Measurements from ENCODE around the gene ATP4A.

The ATP4A gene

DNA sequence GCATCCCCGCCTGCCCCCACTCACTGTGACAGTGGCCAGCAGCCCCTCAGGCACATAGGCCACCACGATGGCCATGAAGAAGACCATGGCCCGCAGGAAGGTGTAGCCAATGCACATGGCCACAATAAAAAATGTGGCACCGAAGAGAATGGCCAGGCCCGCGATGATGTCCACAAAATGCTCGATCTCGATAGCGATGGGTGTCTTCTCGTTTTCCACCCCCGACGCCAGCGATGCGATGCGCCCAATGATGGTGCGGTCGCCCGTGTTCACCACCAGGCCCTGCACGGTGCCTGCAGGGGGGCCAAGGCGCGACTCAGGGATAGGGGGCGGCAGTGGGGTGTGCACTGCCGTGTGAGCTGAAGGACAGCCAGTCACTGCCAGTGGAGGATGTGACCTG, 3.7 kb downstream of the ATP4A start:
- Mint-ChIP-seq H3K27me3 (peaks cover 69% of the 10 kb centered on the region), H3K27ac (no peak overlapping the region), H3K9me3 (no peaks in the 10 kb centered on the region), H3K4me1 (ENCODE audit: low read depth) (peaks cover 9% of the 10 kb centered on the region), H3K36me3 (ENCODE audit: low read depth) (no peaks in the 10 kb centered on the region), H3K4me3 (no peak overlapping the region)
- intact Hi-C loops (cut with micrococcal nuclease), result no loop called here

DNA sequence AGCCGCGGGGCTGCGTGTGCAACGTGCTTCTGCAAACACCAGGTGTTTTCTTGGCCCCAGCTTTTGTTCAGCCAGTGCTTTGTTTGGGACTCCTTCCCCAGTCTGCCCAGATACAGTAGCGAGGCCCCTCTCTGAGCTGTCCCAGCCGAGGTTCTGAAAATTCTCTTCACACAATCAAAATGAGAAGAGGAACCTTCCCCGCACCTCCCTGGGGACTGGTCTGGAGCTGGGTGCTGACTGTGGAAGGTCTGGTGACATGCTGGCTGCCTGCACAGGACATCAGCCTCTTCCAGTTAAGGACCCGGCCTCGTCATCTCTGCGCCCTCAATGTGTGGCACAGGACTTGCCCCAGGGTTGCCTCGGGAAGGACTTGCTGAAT, 4.2 kb downstream of the ATP4A start:
- Mint-ChIP-seq H3K4me3 (no peak overlapping the region), H3K9me3 (no peaks in the 10 kb centered on the region), H3K27me3 (peaks cover 73% of the 10 kb centered on the region), H3K4me1 (ENCODE audit: low read depth) (peaks cover 9% of the 10 kb centered on the region), H3K27ac (no peak overlapping the region), H3K36me3 (ENCODE audit: low read depth) (no peaks in the 10 kb centered on the region)
- intact Hi-C loops (cut with micrococcal nuclease), result no loop called here

DNA sequence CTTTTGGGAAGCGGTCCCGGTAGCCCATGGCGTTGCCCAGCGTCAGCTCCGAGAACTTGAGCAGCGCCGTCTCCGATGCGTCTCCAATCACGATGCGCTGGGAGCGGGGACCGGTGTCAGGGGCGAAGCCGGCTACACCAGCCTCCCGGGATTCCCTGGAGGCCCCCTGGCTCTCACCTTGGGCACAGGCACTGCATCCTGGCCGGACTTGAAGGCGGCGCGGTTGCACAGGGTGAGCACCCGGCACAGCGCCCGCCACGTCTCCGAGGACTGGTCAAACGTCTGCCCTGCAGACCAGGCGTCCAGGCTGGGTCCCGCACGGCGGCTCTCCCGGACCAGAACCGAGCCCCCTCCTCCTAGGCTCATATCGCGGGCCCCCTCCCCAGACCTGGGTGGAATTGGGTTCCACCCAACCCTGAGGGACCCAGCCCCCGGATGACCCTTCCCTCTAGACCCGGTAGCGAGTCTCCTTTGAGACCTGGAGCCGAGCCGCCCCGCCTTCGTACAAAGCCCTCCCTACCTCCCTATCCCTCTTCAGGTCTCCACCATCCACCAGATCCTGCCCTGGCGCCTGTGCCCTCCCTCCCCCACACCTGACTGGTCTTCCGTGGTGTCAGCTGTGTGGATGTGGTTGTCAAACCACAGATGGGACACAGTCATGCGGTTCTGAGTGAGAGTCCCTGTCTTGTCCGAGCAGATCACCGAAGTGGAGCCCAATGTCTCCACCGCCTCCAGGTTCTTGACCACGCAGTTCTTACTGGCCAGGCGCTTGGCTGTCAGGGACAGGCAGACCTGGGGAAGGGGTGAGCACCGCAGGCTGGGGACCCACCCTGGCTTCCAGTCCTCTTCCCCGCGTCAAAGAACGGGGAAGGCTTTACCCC, 4.8 kb downstream of the ATP4A start:
- peaks cover 9% of the 10 kb centered on the region for H3K4me1 Mint-ChIP-seq (ENCODE audit: low read depth)
- peaks cover 75% of the 10 kb centered on the region for H3K27me3 Mint-ChIP-seq
- H3K27ac Mint-ChIP-seq, result no peak overlapping the region
- H3K36me3 Mint-ChIP-seq (ENCODE audit: low read depth), result no peaks in the 10 kb centered on the region
- intact Hi-C loops (cut with micrococcal nuclease), result no loop called here
- H3K9me3 Mint-ChIP-seq, result no peaks in the 10 kb centered on the region
- no peak overlapping the region for H3K4me3 Mint-ChIP-seq

DNA sequence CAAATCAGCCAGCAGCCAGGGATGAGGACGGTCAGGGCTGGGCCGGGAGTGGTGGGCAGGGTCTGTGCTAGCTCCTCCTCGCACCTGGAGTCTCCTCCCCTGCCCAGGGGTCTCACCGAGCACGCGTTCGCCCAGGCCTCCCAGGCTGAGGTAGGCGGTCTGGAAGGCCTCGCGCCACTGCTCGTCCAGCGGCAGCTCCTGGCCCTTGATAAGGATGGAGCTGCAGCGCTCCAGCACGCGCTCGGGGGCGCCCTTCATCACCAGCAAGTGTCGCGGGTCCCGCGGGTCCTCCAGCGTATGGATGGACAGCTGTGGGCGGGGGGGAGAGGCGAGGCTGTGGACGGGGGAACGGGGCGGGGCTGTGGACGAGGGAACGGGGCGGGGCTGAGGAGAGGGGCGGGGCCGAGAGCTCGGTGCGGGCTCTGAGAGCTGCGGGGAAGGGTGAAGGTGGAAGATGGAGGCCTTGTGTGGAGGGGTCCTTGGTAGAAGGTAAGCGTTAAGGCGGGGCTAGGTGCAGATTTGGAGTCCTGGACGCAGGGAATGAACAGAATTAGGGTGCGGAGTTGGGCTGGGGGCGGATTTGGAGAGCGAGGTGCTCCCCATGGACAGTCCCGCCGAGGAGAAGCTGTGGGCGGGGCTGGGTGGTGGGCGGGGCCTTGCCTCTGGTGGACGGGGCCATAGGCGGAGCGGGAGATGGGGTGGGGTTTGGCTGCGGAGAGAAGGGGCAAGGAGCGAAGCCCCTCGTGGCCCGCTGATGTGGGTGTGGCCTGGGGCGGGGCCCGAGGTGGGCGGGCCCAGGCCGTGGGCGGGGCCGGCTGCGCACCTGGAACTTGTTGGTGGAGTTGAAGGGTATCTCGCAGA, 5.7 kb downstream of the ATP4A start:
- Mint-ChIP-seq H3K9me3 (no peaks in the 10 kb centered on the region), H3K4me1 (ENCODE audit: low read depth) (peaks cover 9% of the 10 kb centered on the region), H3K36me3 (ENCODE audit: low read depth) (no peaks in the 10 kb centered on the region), H3K4me3 (peak overlapping the region; percentile 73), H3K27ac (no peak overlapping the region), H3K27me3 (peaks cover 72% of the 10 kb centered on the region)
- intact Hi-C loops (cut with micrococcal nuclease), result no loop called here

DNA sequence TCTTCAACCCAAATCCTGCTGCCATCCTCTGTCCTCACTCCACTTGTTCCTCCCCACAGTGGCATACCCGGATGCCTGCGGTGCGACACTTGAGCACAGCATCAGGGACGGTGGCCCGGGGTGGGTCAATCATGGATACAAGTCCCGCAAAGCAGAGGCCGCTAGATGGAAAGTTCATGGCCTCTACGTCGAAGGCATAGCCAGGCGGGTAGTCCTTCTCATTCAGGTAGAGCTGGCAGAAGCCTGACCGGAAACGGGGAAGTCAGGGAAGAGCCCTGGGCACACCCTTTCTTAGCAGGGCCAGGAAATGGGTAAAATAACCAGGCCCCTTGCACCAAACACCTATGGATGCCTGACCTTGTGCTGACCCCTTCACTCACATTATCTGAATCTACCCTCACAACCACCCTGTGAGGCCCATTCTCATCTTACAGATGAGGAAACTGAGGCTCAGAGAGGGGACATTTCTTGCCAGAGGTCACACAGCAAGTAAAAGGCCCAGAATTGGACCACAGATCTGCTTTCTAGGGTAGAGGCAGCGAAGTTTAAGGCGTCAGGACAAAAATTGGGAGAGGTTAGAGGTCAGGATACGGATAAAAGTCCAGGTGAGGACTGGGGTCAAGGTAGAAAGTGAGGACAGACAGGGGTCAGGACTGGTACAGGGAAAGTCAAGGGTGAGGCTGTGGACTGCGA, 6.5 kb downstream of the ATP4A start:
- Mint-ChIP-seq H3K27me3 (peaks cover 65% of the 10 kb centered on the region), H3K4me1 (ENCODE audit: low read depth) (peaks cover 9% of the 10 kb centered on the region), H3K27ac (no peak overlapping the region), H3K36me3 (ENCODE audit: low read depth) (no peaks in the 10 kb centered on the region), H3K9me3 (no peaks in the 10 kb centered on the region), H3K4me3 (no peak overlapping the region)
- intact Hi-C loops (cut with micrococcal nuclease), result no loop called here

DNA sequence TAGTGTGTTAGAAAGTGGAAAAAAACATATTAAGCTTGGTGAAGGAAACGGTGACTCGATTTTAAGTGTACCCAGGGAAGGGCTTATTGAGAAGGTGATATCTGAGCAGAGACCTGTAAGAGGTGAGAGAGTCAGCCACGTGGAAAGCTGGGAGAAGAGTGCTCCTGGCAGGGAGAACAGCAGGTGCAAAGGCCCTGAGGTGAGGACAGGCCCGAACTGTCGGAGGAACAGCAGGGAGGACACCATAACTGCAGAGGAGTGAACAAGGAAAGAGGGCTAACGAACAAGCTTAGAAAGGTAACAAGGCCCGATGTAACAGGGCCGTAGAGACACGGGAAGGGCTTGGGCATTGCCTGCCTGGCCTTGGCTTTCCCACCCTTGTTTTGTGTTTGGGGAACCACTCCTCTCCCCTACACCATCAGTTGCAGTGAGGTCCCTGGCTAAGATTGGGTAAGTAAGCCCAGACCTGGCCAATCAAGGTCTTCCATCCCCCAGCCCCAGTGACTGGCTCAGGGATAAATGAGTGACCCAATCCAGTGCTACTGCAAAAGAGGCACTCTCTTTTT, 7.3 kb downstream of the ATP4A start:
- peaks cover 9% of the 10 kb centered on the region for H3K4me1 Mint-ChIP-seq (ENCODE audit: low read depth)
- peaks cover 2% of the 10 kb centered on the region for H3K36me3 Mint-ChIP-seq (ENCODE audit: low read depth)
- no peak overlapping the region for H3K27ac Mint-ChIP-seq
- intact Hi-C loops (cut with micrococcal nuclease), result no loop called here
- no peaks in the 10 kb centered on the region for H3K9me3 Mint-ChIP-seq
- H3K4me3 Mint-ChIP-seq, result no peak overlapping the region
- peaks cover 60% of the 10 kb centered on the region for H3K27me3 Mint-ChIP-seq

DNA sequence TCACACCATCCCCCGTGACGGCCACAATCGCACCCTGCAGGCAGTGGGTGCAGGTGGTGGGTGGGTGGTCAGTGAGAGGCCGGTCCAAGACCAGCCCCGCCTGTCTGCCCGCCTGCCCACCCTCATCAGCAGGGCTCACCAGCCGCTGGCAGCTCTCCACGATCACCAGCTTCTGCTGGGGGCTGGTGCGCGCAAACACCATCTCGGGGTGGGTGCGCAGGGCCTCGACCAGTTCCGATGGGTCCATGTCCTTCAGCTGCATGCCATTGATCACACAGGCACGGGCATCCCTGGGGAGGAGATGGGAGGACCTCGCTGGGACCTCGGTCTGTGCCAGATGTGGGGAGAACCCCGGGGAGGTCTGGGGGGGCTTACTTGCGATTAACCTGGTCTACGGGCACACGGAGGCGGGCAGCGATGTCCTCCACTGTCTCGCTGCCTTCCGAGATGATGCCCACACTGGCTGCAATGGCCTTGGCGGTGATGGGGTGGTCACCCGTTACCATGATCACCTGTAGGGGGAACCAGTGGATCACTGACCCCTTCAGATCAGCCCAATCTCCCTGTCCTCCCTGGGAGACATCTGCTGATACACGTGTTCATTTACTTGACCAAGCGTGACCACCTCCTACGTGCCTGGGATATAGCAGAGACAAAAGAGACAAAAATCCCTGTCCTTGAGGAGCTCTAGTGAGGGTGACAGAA, 8.0 kb downstream of the ATP4A start:
- Mint-ChIP-seq H3K4me3 (no peak overlapping the region), H3K27ac (no peak overlapping the region), H3K36me3 (ENCODE audit: low read depth) (peaks cover 8% of the 10 kb centered on the region), H3K27me3 (peaks cover 55% of the 10 kb centered on the region), H3K9me3 (no peaks in the 10 kb centered on the region), H3K4me1 (ENCODE audit: low read depth) (peaks cover 9% of the 10 kb centered on the region)
- intact Hi-C loops (cut with micrococcal nuclease), result no loop called here

DNA sequence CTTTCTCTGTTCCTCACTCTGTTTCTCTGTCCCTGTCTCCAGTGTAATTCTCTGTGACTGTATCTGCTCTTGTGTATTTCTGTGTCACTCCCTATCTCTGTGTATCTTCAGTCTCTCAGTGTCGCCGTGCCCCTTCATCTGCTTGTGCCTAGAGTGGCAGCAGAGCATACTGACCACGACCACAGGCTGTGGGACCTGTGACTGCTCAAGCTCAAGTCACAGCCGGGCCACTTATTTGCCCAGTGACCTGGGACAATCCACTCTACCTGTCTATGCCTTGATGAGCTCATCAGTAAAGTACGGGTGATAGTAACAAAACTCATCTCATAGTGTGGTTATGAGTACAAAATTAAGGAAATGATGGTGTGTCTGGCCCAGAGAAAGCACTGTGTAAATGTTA, 9.4 kb downstream of the ATP4A start:
- H3K9me3 Mint-ChIP-seq, result no peaks in the 10 kb centered on the region
- no peak overlapping the region for H3K27ac Mint-ChIP-seq
- H3K27me3 Mint-ChIP-seq, result peaks cover 41% of the 10 kb centered on the region
- H3K4me1 Mint-ChIP-seq (ENCODE audit: low read depth), result peaks cover 13% of the 10 kb centered on the region
- peaks cover 19% of the 10 kb centered on the region for H3K36me3 Mint-ChIP-seq (ENCODE audit: low read depth)
- intact Hi-C loops (cut with micrococcal nuclease), result no loop called here
- no peak overlapping the region for H3K4me3 Mint-ChIP-seq

DNA sequence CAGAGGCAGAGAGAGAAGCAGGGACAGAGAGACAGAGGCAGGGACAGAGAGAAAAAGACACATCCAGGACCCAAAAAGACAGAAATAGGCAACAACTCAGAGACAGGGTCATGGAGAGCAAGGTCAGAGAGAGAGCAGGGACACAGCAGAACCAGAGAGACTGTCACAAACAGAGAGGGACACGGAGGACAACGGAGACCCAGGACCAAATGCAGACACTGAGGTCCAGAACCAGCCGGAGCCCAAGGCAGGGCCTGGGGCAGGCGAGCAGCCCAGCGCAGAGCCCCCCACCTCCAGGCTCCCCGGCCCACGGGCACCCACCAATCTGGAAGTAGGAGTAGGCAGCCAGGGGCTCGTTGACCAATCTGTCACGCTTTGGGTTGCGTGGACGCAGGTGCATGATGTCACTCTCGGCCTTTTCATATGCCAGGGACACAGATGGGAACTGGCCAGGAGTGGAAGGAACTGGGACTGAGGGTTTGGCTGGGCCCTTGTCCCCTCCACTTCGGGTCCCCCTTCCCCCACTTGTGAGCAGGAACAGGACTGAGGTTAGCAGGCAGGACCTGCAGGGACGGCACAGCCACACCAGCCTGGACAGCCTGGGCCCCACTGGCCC, 10.0 kb downstream of the ATP4A start:
- H3K27ac Mint-ChIP-seq, result peak overlapping the region; percentile 1
- no peaks in the 10 kb centered on the region for H3K9me3 Mint-ChIP-seq
- H3K4me1 Mint-ChIP-seq (ENCODE audit: low read depth), result peaks cover 19% of the 10 kb centered on the region
- peaks cover 35% of the 10 kb centered on the region for H3K27me3 Mint-ChIP-seq
- intact Hi-C loops (cut with micrococcal nuclease), result no loop called here
- H3K4me3 Mint-ChIP-seq, result no peak overlapping the region
- peaks cover 25% of the 10 kb centered on the region for H3K36me3 Mint-ChIP-seq (ENCODE audit: low read depth)

DNA sequence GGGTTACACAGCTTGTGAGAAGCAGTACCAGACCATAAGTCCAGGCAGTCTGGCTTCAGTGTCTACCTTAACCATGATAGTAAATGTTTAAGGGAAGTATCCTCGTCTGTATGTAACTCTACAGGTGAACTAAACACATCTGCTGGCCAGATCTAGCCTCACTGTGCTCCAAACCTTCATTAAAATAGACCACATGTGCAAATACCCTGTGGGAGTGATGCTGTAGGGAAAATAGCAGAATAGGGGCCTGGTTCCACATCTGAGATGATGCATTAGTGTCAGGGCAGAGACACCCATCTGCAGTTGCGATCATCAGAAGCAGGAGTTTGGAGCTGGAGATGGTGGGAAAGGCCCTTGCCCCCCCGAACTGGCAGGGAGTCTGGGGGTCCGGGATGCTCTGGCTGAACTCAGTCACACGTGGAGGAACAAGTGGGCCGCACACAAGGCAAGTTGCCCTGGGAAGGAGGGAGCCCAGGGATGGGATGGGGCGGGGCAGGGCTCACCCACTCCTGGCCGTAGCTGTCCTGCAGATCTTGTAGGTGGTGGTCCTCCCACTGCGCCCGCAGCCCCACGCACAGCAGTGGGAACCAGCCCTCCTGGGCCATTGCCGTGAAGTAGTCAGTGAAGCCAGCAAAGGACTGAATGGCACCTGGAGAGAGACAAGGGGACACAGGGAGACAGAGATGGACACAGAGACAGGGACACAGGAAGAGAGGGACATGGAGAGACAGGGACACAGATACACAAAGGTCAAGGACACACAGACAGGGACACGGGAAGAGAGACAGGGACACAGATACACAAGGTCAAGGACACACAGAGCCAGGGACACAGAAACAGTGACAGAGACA, 10.7 kb downstream of the ATP4A start:
- Mint-ChIP-seq H3K27ac (peak overlapping the region; percentile 1), H3K9me3 (no peaks in the 10 kb centered on the region), H3K27me3 (peaks cover 30% of the 10 kb centered on the region), H3K36me3 (ENCODE audit: low read depth) (peaks cover 32% of the 10 kb centered on the region), H3K4me1 (ENCODE audit: low read depth) (peaks cover 18% of the 10 kb centered on the region), H3K4me3 (no peak overlapping the region)
- intact Hi-C loops (cut with micrococcal nuclease), result no loop called here

DNA sequence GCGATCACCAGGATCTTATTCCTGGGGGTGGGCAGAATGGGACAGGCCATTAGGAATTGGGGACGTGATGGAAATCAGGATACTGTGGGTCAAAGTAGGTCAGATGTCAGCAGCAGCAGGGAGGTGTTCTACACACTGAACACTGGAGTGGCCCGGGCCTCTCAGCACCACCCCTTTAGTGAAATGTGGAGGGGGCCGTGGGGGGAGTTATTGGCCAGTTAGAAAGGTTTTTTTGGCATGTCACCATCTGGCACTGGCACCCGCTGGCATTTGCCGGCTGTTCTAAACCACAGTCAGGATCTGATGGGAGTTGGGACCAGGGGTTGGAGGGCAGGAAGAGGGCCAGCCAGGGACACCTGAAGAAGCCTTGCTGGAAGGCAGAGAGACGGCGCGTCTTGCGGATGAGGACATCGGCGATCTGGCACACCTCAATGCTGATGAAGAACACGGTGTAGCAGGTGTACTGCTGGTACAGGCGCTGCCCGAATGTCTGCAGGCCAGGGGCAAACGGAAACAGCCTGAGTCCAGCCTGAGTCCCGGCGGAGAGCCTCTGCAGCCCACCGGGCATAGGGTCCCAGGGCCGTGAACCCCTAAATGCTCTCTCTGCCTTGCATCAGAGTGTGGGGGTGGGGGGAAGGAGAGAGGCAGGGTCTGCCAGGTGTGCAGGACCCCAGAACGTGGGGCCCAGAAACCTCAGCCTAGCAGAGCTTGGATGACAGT, 12.2 kb downstream of the ATP4A start:
- H3K4me3 Mint-ChIP-seq, result no peak overlapping the region
- H3K4me1 Mint-ChIP-seq (ENCODE audit: low read depth), result peaks cover 27% of the 10 kb centered on the region
- peaks cover 47% of the 10 kb centered on the region for H3K36me3 Mint-ChIP-seq (ENCODE audit: low read depth)
- H3K27me3 Mint-ChIP-seq, result peaks cover 18% of the 10 kb centered on the region
- no peak overlapping the region for H3K27ac Mint-ChIP-seq
- intact Hi-C loops (cut with micrococcal nuclease), result no loop called here
- H3K9me3 Mint-ChIP-seq, result no peaks in the 10 kb centered on the region
